Measurements from ENCODE around the gene TANGO2.

DNA sequence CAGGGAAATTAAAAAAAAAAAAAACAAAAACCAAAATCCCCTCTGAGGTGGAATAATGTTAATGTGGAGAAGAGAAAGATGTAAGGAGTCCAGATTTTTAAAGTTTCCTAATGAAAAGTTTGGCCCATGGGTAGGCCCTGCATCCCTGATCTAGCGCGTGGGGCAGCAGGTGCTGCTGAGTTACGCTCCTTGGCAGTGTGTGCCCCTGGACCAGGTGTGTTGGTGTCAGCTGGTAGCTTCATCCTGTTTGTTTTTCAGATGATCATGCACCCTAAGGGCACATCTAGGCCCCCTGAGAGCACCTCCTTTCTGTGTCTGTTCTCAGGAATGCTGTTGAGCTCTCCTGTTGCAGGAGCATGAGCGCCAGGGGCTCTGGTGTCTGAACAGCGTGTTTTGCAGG lies 65.9 kb downstream of the TANGO2 start:
- TF ChIP-seq, protein P1, sequence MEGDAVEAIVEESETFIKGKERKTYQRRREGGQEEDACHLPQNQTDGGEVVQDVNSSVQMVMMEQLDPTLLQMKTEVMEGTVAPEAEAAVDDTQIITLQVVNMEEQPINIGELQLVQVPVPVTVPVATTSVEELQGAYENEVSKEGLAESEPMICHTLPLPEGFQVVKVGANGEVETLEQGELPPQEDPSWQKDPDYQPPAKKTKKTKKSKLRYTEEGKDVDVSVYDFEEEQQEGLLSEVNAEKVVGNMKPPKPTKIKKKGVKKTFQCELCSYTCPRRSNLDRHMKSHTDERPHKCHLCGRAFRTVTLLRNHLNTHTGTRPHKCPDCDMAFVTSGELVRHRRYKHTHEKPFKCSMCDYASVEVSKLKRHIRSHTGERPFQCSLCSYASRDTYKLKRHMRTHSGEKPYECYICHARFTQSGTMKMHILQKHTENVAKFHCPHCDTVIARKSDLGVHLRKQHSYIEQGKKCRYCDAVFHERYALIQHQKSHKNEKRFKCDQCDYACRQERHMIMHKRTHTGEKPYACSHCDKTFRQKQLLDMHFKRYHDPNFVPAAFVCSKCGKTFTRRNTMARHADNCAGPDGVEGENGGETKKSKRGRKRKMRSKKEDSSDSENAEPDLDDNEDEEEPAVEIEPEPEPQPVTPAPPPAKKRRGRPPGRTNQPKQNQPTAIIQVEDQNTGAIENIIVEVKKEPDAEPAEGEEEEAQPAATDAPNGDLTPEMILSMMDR (IDR thresholded peaks at IDR 0.05 in 8 of 11, conservative IDR thresholded peaks at IDR 0.05 in 3 of 11): no peak
- no peak for TF ChIP-seq POLR2A (IDR thresholded peaks at IDR 0.05)
